ENCODE data around the gene CTSE.
A peak's percentile ranks its signal among the peaks of the same experiment; 100 is the strongest.

The CTSE gene

DNA sequence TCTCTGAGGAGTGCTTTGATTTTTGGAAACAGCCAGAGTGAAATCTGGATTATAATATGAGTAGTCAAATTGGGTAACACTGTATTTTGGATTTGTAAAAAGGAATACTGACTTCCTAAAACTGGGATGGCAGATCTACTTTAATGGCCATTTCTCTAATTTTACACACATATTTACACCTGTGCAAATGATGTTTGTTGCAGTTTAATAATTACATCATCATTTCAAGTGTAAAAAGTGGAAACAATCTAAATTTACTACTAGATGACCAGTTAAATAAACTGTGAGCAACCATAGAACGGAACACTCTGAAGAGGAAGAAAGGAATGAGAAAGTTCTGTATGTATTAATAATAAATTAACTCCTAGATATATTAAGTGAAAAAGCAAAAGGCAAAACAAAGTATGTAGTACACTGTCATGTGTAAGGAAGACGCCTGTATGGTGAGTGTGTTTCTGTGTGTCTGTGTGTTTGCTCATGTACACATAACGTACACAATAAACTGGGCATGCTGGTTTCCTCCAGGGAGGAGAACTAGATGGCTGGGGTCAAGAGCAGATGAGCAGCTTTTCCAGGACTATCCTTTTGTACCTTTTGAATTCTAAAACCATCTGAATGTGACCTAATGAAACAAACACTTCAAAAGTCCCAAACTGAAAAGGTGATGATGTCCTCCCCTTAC, 26.4 kb upstream of the CTSE start:
- no peak for DNase-seq

DNA sequence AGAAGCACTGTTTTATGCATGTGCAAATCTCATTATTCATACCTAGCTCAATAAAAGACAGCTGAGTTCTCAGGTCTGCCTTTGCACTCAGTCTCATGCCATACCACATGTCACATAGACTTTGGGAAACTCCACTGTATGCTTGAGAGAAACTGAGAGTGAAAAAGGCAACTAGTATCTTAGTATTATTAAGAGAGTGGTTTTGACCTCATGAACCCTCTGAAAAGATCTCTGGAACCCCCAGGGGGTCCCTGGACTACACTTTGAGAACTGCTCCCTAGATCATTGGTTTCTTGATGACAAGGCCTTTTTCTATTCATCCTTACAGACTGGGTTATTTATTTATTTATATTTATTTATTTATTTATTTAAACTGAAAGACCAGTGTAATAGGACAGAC, 25.6 kb upstream of the CTSE start:
- no peak for DNase-seq

DNA sequence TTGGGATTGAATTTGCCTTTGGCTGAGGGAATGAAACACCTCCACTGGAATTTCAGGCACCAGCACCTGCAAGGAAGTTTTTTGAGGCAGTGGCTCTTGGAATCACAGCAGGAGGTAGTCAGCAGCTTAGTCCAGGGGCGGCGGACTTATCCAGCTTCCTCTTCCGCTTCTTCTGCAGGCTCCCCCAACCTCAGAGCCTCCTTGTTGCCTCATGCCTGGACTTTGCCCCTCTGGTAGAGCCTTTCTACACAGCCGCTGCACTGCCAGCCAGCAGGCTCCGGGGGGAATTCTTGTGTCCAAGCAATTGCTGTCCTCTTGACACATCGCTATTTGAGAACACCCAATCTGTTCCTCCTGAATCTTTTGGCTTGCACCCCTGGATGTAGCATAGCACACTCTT, 24.9 kb upstream of the CTSE start:
- DNase-seq: no peak

DNA sequence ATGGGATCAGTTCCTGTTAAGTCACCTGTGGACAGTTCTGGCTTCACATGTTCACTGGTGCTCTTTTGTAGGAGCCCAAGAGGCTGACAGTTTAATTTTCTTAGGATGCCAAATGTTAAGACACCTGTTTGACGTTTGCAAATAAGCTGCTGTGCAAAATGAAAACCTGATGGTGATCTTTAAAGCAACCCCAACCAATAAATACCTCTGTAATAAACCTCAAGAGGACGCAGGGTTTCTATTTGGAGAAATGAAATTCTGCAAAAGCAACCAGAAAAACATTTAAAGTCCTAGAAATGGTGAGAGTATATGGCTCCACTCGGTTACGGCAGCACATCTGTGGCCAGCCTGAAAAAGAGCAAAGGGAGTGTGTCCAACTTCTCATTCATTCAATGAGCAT, 23.6 kb upstream of the CTSE start:
- DNase-seq: no peak

DNA sequence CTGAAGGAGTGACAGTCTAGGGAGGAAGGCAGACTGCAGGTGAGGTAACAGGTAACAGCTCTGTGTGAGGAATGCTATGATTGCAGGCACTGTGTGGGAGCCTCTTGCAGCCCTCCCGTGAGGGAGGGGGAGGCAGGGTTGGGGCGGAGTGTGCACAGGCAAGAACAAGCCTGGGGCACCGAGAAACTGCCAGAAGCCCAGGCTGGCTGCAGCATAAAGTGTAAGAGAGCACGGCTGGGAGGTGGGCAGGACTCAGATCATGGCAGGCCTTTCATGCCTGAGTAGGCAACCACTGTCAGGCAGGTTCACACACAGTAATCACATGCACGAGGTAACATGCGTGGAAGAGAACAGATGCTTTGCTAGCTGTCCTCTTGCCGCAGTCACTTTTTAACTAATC, 17.9 kb upstream of the CTSE start:
- DNase-seq: no peak

DNA sequence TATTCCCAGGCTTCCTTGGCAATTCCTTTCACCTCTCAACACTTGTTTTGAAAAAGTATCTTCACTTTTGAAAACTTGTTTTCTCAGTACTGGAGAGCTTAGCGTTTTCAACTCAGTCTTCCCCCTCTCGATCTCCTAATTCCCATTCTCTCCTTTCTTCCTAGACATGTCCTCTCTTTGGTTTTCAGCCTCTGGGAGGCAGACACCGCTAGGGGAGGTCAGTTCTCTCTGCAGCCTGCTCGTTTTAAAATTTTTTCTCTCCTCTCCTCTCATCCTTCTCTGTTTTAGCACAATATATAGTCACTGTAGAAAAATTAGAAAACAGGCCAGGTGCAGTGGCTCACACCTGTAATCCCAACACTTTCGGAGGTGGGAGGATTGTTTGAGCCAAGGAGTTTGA, 16.6 kb upstream of the CTSE start:
- no peak for DNase-seq

DNA sequence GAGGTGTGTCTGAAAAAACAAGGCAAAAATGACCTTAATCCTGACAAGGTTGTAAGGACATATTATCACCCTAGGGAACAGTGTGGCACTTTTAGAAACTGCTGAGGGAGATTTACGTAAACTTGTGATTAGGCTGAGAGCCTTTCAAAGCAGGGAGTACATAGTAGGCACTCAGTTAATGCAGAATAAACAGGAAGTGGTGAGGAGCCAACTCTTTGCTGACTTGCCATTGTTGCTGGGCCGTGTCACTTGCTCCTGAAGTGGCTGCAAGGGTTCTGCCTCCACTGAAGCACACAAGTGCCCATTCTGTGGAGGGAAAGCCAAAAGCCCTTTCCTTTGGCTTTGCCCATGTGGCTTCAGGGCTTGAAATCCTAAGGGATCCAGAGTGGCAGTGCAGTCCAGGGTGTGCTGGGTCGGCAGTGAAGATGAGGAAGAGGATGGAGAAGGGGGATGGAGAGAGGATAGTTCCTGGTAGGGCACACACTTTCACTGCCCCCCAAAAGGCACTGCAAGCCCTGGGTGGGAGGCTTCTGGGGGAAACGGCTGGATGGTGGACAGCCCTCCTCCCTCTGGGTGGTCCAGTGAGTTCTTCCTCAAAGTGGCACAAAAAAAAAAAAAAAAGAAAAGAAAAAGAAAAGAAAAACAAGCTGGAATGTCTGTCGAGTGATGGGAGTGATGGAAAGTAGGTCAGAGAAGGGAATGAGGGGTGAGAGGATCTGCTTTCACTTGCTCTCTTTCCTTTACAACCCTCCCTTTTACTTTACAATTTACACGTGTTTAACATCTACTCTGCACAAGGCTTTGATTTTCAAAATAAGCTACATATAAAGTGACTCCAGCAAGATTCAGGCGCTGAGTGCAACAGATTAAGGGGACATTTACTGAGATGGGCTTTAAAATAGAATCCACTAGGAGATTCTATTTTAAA, 15.6 kb upstream of the CTSE start:
- no peak for DNase-seq

DNA sequence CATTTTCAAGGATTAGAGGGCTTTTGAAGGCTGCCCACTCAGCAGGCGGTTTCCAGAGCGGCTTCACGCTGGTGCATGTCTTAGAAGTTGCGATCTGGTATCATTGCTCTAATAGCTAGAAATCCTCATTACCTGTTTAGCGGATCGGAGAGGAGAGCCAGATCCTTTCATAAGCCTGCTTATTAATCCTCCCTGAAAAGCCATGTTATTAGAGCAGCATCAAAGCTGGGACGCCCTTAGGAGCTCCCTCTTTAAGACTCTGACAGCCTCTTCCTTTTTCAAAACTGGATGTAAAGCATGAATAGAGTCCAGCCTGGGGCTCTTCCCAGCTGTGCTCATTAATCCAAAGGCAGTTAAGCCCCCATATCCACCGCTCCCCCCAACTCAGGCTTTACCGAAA, 13.9 kb upstream of the CTSE start:
- DNase-seq: no peak

DNA sequence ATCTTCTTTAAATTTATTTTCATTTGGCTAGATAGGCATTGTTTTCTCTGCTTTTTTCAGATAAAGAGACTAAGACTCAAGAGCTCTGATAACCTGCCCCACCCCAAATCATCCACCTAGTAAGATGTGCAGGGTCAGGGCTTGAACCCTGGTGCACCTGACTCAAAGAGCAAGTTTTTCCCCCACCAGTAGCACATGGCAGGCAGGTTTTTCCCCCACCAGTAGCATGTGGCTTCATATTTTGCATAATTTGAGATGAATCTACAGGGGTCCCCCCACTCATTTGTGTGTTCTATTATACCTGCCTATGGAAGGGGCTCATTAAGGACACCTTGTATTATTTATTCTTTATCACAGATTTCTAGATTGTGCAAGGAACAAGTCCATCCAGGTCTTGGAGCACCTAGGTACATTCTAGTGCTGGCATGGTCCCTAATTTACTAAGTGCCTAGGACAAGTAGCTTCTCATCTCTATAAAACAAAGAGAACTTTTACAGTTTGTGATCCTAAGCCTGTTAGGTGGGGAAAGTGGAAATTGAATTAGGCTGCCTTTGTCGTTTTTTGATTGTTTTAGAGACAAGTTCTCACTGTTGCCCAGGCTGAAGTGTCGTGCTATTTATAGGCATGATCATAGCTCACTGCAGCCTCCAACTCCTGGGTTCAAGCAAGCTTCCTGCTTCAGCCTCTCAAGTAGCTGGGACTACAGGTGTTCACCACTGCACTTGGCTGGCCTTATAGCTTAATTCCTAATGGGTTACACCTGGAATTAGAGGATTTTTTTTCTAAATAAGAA, 13.2 kb upstream of the CTSE start:
- no peak for DNase-seq

DNA sequence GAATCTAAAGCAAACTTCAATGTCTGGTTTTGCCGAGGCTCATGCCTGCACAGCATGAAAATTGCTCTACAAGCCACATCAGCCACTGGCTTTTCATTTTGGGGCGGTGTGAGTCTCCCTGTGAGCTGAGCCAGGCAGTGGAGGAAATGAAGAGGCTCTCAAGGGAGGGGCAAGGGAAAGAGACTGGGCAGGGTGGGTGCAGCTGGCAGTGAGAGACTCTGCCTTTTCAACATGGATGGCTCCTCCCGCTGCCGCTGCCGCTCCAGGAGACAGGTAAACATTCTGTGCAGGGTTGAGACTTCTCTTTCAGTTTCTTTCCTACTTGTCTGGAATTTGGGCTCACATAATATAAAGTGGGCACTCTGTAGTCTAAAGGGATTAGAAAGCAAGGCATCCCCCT, 11.3 kb upstream of the CTSE start:
- no peak for DNase-seq

DNA sequence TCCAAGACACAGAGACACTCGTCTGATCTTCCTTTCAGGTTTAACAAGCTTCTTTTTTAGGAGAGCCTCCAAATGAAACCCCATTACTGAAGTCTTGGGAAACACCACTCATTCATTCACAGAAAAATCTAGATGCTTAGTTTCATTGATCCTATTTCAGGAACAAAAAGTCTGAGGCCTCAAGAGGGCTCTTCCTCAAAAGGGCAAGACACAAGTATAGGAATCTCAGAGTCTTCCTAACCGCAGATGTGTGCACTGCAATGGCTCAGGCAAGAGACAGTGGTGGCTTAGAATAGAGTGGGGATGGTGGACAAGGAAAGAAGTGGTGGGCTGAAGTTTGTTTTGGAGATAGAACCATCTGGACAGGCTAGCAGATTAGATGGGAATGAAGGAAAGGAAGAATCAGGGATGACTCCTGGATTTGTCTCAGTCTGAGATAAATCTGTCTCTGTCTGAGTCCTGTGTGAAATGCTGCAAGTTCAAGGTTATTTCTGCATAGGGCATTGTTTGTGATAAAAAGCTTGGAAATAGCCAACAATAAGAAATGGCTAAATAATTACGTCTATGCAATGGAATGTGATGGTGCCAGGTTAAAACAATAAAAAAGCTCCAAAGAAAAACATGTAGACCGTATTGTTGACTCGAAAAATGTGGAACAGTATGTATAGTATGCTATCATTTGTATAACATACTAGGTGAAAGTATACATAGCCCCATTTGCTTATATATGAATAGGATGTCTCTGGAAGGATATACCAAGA, 8.9 kb upstream of the CTSE start:
- no peak for DNase-seq

DNA sequence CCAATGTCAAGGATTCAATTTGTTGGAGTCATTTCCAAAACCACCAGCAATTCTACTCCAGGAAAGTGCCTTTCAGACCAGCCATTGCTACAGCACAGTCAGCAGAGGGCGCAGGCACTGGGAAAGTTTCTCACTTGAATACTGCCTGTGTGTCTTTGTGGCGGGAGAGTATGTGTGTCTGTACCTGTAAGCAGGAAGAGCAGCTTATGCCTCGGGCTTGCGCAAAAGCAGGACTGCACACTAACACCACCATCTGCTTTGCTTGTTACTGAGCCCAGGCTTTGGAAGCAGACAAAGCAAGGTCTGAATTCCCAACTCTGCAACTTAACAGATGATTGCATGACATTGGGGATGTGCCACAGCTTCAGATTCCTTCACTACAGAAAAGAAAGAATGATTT, 7.0 kb upstream of the CTSE start:
- DNase-seq: peak; percentile 29

DNA sequence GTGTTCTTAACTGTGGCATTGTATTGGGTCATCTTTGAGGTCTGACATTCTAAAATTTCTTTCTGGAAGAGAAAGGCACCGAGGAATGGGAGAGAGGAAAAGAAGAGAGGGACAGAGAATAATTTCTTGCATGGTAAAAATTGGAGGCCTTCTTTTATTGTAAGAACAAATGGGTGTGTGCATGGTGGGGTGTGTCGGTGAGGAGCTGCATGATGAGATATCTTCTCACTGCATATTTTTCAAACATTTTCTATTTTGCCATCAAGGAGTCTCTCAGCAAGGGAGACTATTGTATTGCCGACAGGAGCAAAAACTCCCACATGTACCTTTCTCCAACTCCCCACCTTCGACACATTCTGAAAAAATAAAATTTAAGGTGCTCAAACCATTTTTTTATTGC, 6.5 kb upstream of the CTSE start:
- no peak for DNase-seq

DNA sequence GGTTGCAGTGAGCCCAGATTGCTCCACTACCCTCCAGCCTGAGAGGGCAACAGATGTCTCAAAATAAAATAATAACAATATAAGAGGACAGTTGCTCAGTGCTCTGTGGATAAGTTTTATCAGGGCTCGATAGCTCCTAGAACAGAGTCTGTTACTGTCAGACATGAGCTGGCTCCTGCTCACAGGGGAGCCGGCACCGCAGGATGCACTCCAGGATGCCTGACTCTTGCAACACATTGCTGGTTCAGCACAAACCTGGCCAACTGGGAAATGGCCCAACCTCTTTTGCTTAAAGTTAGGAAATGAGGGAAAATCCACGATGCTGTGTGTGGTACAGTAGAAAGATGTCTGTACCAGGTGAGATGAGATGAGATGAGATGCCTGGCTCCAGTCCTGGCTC, 5.8 kb upstream of the CTSE start:
- DNase-seq: no peak

DNA sequence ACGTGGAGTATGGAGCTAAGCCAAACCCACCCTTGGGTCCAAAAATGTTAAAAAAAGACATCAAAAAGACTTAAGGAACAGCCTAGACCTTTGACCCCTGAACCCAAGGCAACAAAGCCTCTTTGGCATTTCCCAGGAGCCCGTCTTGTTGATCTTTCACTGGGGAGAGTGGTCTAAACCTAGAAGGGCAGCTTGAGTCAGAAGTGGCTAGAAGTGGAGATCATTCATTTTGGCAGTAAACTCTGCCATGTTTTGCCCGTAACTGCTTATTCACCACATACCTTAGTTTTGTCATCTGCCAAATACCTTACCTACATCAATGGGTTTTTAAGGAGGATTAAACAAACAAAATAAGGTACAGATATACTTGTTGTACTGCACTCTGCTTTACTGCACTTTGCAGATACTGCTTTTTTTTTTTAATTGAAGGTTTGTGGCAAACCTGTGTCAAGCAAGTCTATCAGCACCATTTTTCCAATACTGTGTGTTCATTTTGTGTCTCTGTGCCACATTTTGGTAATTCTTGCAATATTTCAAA, 1.7 kb upstream of the CTSE start:
- no peak for DNase-seq

DNA sequence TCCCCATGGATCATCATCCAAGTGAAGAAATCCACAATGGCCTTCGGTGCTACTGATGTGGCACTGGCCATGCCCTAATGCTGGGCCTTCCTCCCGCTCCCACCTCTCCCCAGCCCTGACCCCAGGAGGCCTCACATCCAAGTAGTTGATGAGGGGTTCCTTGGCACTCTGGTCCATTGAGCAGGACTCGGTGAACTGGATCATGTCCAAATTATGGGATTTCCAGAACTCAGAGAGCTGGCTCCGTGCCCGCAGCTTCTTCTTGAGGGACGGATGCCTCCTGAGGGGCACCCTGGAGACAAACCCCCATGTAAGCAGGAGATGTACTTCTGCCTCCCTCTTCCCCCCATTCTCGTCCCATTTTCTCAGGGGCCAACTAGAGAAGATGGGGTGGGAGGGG, 929 bp downstream of the CTSE start:
- DNase-seq: no peak

DNA sequence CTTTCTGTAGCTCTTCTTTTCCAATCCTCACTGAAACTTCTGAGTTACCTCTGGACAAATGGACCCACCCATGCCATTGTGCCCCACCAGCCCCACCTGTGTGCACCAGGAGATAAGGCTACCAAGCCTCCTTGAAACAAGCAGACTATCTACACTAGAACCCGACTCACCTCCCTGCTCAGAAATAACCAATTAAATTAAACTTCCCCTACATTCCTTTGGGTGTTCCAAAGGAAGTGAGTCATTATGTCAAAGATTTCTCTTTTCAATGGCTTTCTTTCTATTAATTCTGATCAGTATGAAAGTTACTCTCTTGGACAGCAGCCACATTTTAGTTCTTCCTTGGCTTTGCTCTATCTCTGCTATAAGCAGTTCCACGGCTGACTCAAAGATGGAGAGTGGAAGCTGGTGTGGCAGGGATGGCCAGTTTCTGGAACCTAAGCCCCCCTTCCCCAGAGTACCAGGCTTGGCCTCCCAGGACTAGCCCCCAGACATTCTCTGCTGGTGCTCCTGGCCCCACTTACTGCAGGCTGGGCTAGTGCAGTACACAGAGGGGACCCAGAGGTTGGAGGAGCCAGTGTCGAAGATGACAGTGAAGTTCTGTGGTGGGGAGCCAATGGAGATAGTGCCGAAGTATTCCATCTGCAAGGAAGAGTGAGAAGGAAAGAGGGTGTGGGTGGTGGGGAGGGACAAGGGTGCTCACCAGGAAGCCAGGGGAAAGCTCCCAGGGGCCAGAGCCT, 1.9 kb downstream of the CTSE start:
- no peak for DNase-seq

DNA sequence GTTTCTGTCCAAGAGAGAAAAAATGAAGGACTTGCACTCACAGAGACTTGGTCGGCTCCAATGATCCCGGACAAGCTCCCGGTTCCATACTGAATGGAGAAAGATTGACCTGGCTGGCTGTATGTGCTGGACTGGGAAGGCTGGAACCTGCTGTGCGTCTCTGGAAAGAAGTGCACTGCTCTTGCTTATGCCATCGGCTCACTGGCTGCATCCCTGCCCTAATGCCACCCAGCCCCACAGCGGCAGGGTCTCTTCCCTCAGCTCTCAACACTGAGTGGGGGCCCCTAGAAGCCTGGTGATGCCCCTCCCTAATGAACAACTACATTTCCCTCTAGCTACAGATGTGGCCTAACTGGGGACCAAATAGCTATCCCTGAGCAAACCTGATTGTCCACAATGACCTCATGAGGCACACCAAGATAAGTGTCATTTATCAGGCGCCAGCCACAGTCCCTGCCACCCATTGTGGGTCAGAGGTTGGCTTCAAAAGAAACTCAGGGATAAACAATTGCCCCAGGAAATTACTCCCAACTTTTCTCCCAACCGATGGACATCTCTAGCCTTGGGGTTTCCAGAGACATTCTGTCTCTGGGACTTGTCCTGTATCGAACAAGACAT, 2.6 kb downstream of the CTSE start:
- no peak for DNase-seq

DNA sequence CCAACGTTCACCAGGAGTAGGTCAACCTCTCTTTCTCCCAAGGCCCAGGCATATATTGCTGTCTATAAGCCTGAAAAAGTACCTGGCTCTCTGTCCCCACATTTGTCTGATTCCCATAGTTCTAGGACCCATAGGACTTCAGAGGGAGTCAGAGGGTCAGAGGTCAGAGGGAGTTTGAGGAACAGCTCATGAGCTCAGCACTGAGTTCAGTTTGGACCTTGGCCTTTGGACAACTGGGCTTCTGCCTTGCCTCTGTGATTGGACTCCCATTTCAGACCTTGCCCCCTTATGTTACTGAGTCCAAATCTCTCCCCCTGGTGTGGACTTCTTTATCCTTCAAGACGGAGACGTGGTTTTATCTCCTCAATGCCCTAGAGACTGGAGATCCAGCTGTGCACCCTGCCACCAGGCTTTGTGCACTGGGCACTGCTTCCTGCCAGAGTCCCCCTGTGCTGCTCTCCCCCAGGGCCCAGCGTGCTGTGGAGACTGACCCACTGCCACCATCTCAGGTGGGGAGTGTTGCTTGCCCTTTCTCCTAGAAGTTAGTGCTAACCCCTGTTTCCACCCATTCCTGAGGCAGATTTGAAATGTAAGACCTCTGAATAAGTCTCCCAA, 3.2 kb downstream of the CTSE start:
- no peak for DNase-seq

DNA sequence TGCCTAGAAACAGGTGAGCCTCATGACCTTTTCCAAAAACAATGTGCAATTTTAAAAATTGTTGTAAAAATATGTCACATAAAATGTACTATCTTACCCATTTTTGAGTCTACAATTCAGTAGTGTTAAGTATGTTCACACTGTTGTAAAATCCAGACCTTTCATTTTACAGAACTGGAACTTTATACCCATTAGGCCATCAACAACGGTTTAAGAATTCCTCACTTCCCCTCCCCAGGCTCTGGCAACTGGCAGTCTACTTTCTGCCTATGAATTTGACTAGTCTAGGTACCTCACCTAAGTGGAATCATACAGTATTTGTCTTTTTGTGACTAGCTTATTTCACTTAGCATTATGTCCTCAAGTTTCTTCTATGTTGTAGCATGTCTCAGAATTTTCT, 8.6 kb downstream of the CTSE start:
- DNase-seq: no peak

DNA sequence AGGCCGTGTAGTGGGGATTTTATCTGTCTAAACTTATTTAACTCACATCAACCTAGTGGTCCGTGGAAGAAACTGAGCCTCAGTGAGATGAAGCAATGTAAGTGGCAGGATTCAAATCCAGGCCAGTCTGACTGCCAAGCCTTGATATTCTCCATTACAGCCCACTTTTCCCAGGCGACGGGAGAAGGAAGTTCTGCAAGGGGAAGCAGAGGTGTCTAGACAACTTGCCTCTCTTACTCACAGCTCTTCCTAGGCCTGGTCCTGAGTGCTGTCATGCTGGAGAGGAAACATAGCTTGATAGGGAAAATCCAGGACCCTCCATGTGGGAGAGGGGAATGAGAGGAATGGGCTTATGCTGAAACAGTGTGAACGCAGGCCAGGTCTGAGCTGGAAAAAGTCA, 9.1 kb downstream of the CTSE start:
- no peak for DNase-seq

Measured in effector CD4-positive, alpha-beta T cell (primary cell).